ENCODE data around the gene CST7.

DNA sequence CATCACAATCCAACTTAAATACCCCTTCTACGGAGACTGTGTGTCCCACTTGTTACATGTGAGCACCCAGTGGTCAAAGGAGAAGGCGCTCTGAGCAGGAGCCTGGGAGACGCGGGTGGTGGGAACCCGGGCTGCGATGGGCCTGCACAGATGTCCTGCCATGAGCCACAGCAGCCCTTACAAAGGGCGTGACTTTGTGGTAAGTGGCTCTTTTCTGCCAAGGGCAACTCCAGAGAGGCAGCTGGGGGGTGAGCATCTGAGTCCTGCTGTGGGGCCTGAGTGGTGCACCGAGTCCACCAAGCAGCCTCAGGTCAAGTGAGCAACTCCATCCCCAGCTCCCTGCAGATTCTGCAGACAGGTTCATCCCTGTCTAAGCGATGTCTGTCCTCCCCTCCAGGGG is 33.6 kb upstream of the CST7 start:
- TF ChIP-seq, protein P1, sequence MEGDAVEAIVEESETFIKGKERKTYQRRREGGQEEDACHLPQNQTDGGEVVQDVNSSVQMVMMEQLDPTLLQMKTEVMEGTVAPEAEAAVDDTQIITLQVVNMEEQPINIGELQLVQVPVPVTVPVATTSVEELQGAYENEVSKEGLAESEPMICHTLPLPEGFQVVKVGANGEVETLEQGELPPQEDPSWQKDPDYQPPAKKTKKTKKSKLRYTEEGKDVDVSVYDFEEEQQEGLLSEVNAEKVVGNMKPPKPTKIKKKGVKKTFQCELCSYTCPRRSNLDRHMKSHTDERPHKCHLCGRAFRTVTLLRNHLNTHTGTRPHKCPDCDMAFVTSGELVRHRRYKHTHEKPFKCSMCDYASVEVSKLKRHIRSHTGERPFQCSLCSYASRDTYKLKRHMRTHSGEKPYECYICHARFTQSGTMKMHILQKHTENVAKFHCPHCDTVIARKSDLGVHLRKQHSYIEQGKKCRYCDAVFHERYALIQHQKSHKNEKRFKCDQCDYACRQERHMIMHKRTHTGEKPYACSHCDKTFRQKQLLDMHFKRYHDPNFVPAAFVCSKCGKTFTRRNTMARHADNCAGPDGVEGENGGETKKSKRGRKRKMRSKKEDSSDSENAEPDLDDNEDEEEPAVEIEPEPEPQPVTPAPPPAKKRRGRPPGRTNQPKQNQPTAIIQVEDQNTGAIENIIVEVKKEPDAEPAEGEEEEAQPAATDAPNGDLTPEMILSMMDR (IDR thresholded peaks at IDR 0.05), result no peak
- no peak for TF ChIP-seq POLR2A (IDR thresholded peaks at IDR 0.05)

Measured in testis (tissue), 2 donors.